ENCODE data around the gene BLZF1.

GRCh38 chr1:169347688-169348382 lies 20.2 kb upstream of the BLZF1 start:
- TF ChIP-seq CTCF (conservative IDR thresholded peaks at IDR 0.05; ENCODE audit: low read length) = no peak
- TF ChIP-seq EZH2phosphoT487 (IDR thresholded peaks at IDR 0.05; ENCODE audit: borderline replicate concordance) = no peak
